ENCODE measurements around the gene PRKN.

- TF ChIP-seq POLR2A (IDR thresholded peaks at IDR 0.05; ENCODE audit: low read length) (no peak), GATA1 (IDR thresholded peaks at IDR 0.05; ENCODE audit: low read depth, low read length) (no peak)
Measured at GRCh38 chr6:161984713-161985112, 742.9 kb downstream of the PRKN start.
